Transverse colon (tissue), 4 donors: ENCODE data around the gene PRTG. TPM values are rescaled to one million over a fixed set of nuclear protein-coding genes. Genes with fewer than 3 reads are reported as not detected.

Source experiments
- DNase-seq: peaks from one replicate; pipeline ENCODE4 v3.0.0-alpha.2; 2019
- H3K27ac ChIP-seq, 4 donors: fragments of 200-600 bp; sonication (generic); 2 replicates each; pipeline ENCODE4 v1.5.1; 2016 to 2018; ENCODE audit warnings: inconsistent platforms in 4 of 4
- H3K27me3 ChIP-seq: fragments of 200-600 bp; sonication (generic); 2 replicates; pipeline ENCODE4 v1.5.1; 2017; ENCODE audit warnings: inconsistent platforms
- H3K36me3 ChIP-seq, 4 donors: fragments of 200-600 bp; sonication (generic); 2 replicates each; pipeline ENCODE4 v1.5.1; 2017 to 2019; ENCODE audit warnings: inconsistent platforms in 4 of 4
- H3K4me1 ChIP-seq, 4 donors: fragments of 200-600 bp; sonication (generic); 2 replicates each; pipeline ENCODE4 v1.5.1; 2017 to 2020; ENCODE audit warnings: inconsistent platforms in 4 of 4
- H3K4me3 ChIP-seq, 4 donors: fragments of 200-600 bp; sonication (generic); 1 replicate in 1 of 4; 2 replicates in 3 of 4; pipeline versions ENCODE4 v1.5.1 to v1.6.1; 2017 to 2019; ENCODE audit warnings: inconsistent platforms in 4 of 4
- H3K9me3 ChIP-seq, 2 donors: fragments of 200-600 bp; sonication (generic); 2 replicates each; pipeline ENCODE4 v1.5.1; 2017 to 2019; ENCODE audit warnings: inconsistent platforms in 2 of 2
- EP300 ChIP-seq: sonication (generic); formaldehyde crosslinking; IDR thresholded peaks from one replicate; pipeline ENCODE4 v1.6.1; 2017; ENCODE audit warnings: antibody characterized with exemption, low read depth
- POLR2A ChIP-seq: fragments of 450-650 bp; IDR thresholded peaks from one replicate; pipeline ENCODE4 v1.6.1; 2016; ENCODE audit warnings: antibody characterized with exemption, mild to moderate bottlenecking, moderate library complexity
- POLR2AphosphoS5 ChIP-seq, 3 donors: sonication (generic); formaldehyde crosslinking; IDR thresholded peaks; one replicate each; pipeline ENCODE4 v1.6.1; 2016; ENCODE audit warnings: antibody characterized with exemption in 3 of 3
- WGBS, 2 donors: methylation state at CpG; one replicate each; pipeline ENCODE4 v1.1.5; 2018; ENCODE audit warnings: low coverage in 1 of 2; 5-methylcytosine and 5-hydroxymethylcytosine counted together
- in situ Hi-C, 4 donors: fragments of 200-750 bp; cut with MboI; loops; one replicate each; pipeline versions ENCODE4 v1.15.0 to v1.15.1; 2017; ENCODE audit warnings: low sequenced_read_pairs in 3 of 4, low pct_ligation_motif_present in 1 of 4, low pct_unique_long_range_greater_than_20kb in 1 of 4
- intact Hi-C: fragments of 100-400 bp; cut with DNase I; formaldehyde crosslinking; loops from one replicate; pipeline ENCODE4 v1.15.1; 2023; ENCODE audit warnings: low total_unique reads
- total RNA-seq, 4 donors: library from RNA; depleted of rRNA; stranded (reverse); fragments of >200 nt; gene quantifications; one replicate each; pipeline ENCODE4 v1.1.0, GENCODE V29; 2016
- TF ChIP-seq, protein P1 (sequence below), 5 experiments: fragments of 200-600 bp in 3 of 5; fragments of 450-650 bp in 2 of 5; sonication (generic) in 3 of 5; IDR thresholded peaks; 1 replicate in 2 of 5; 2 replicates in 3 of 5; pipeline ENCODE4 v1.5.1; 2016 to 2017; ENCODE audit warnings: antibody characterized with exemption in 5 of 5, inconsistent platforms in 3 of 5, mild to moderate bottlenecking in 2 of 5, moderate library complexity in 1 of 5

The PRTG gene
- total RNA-seq, 4 donors from 2014 or later: 0.20 to 0.75 (median 0.66) TPM

DNA sequence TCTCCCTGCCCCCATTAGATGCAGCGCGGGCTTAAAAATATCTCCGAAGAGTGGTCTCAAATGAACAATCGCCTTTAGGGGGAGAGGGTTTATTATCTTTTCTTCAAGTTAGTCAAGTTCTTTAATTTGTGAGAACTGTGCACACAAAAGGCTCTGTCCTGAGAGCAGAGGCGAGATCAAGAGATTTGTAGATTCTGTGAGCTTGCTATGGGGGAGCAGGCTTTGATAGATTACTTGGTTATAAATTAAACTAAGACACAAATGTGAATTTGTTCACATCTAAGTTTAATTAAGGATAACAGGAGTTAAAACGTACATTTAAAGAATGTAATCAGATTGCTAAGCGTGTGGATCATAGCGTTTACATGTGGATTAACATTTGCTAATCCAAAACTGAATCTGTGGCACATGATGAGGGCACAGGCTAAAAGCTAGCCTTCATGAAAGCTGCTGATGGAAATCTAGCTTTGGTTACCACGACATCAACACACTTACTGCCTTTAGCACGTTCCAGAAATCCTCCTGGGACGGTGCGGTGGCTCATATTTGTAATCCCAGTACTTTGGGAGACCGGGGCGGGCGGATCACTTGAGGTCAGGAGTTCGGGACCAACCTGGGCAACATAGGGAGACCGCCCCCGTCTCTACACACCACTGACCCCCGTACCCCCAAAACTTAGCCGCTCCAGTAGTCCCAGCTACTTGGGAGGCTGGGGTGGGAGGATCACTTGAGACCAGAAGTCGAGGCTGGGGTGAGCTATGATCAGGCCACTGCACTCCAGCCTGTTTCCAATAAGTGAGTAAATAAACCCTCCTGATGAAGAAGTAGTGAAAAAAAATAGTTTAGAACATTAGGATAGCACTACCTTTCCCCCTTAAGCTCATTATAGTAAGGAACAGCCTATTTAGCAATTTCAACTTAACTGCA lies 1.0 kb upstream of the PRTG start:
- Histone ChIP-seq H3K9me3 (no peaks in the 10 kb centered on the region), H3K36me3 (no peaks in the 10 kb centered on the region), H3K4me3 (peak overlapping the region in 3 of 4 donors; percentile 57 to 82 (median 60)), H3K27ac (peak overlapping the region; percentile 51 to 83 (median 64)), H3K4me1 (peaks cover 2 to 33% (median 18%) of the 10 kb centered on the region in 4 donors), H3K27me3 (peaks cover 64% of the 10 kb centered on the region)
- TF ChIP-seq, protein P1, sequence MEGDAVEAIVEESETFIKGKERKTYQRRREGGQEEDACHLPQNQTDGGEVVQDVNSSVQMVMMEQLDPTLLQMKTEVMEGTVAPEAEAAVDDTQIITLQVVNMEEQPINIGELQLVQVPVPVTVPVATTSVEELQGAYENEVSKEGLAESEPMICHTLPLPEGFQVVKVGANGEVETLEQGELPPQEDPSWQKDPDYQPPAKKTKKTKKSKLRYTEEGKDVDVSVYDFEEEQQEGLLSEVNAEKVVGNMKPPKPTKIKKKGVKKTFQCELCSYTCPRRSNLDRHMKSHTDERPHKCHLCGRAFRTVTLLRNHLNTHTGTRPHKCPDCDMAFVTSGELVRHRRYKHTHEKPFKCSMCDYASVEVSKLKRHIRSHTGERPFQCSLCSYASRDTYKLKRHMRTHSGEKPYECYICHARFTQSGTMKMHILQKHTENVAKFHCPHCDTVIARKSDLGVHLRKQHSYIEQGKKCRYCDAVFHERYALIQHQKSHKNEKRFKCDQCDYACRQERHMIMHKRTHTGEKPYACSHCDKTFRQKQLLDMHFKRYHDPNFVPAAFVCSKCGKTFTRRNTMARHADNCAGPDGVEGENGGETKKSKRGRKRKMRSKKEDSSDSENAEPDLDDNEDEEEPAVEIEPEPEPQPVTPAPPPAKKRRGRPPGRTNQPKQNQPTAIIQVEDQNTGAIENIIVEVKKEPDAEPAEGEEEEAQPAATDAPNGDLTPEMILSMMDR (IDR thresholded peaks at IDR 0.05): no peak
- TF ChIP-seq POLR2A (no peak), POLR2AphosphoS5 (IDR thresholded peaks at IDR 0.05) (no peak), EP300 (no peak)
- intact Hi-C loops (no loop called here), in situ Hi-C loops (no loop called here)
- 48 to 65% methylated on average over 7 to 21 of the region's 21 CpGs for WGBS, 2 donors
- no peak for DNase-seq

DNA sequence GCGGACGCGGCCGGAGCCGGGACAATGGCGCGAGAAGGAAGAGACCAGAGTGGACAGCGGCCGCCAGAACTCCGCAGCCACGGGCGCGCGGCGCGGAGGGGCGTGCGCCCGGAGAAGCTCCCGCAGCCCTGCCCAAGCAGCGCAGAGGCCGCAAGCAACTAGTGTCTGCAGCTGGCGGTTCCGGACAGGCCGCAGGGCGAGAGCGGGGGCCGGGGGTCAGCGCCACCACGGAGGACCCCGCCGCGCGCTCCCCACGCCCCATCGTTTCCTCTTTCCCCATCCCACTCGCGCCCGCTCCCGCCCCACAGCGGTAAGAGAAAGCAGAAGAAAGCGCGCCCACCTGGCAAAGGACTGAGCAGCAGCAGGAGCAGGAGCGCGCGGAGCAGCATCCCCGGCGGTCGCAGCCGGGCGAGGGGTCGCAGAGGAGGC lies 440 bp downstream of the PRTG start:
- Histone ChIP-seq H3K9me3 (no peaks in the 10 kb centered on the region), H3K4me1 (peaks cover 2 to 33% (median 18%) of the 10 kb centered on the region in 4 donors), H3K36me3 (no peaks in the 10 kb centered on the region), H3K27ac (peak overlapping the region; percentile 51 to 83 (median 64)), H3K4me3 (peak overlapping the region; percentile 57 to 82 (median 68)), H3K27me3 (peaks cover 70% of the 10 kb centered on the region)
- peak; percentile 13 for DNase-seq
- intact Hi-C loops (no loop called here), in situ Hi-C loops (no loop called here)
- WGBS, 2 donors: 2% methylated on average over 38 of the region's 52 CpGs; no CpG with 5 or more reads in 1 of the 2 donors
- TF ChIP-seq EP300 (no peak), POLR2AphosphoS5 (IDR thresholded peaks at IDR 0.05) (no peak), POLR2A (no peak)
- TF ChIP-seq, protein P1 (IDR thresholded peaks at IDR 0.05): no peak

DNA sequence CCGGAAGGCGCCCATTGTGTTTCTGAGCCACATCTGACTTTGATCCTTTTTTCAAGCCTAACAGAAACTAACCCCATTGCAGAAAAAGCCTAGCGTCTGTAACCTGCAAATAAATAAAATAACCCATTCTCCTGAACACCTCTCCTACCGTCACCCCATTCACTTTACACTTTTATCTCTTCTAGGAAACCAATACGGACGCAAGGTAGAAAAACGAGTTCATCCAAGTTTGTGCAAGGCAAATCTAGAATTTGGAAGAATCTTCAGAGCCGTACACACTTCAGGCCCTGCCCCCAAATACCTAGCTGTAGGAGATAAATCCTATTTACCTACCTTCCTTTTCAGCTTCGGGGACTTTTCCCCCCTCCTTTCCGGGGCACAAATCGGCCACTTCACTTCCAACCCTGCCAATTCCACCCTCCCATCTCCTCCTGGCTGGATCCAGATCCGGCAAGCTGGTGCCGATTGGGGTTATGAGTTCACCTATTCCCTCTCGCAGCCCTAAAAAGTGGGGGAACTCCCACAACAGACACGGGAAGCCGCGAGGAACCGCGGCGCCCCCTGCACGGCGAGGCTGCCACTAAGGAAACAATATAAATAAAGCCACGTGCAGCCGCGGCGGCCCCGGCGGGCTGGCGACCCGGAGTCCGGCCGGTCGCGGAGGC lies 987 bp downstream of the PRTG start:
- Histone ChIP-seq H3K36me3 (no peaks in the 10 kb centered on the region), H3K27me3 (peaks cover 70% of the 10 kb centered on the region), H3K9me3 (no peaks in the 10 kb centered on the region), H3K4me1 (peaks cover 2 to 33% (median 18%) of the 10 kb centered on the region in 4 donors), H3K27ac (peak overlapping the region; percentile 51 to 83 (median 64)), H3K4me3 (peak overlapping the region; percentile 57 to 82 (median 68))
- no peak for DNase-seq
- intact Hi-C loops (no loop called here), in situ Hi-C loops (no loop called here)
- WGBS, 2 donors: 2 to 5% methylated on average over 10 to 34 of the region's 34 CpGs
- TF ChIP-seq POLR2AphosphoS5 (IDR thresholded peaks at IDR 0.05) (no peak), EP300 (no peak), POLR2A (no peak)
- TF ChIP-seq, protein P1 (IDR thresholded peaks at IDR 0.05): no peak
